ENCODE measurements around the gene CDC42EP3. TPM values are rescaled to one million over a fixed set of nuclear protein-coding genes. Genes with fewer than 3 reads are reported as not detected.

The CDC42EP3 gene
- total RNA-seq, 1 donor, result 136 TPM

- Histone ChIP-seq H3K9me3 (ENCODE audit: low read depth, low read length) (no peaks in the 10 kb centered on the region), H3K4me2 (ENCODE audit: insufficient read depth, low read length) (no peak overlapping the region), H4K20me1 (ENCODE audit: insufficient read depth, low read length) (no peaks in the 10 kb centered on the region), H3K27ac (ENCODE audit: low read depth, low read length) (peak overlapping the region; percentile 16), H3K79me2 (ENCODE audit: insufficient read depth, low read length) (no peaks in the 10 kb centered on the region), H3K4me3 (ENCODE audit: insufficient read depth, low read length) (no peak overlapping the region), H3K4me1 (ENCODE audit: insufficient read depth, low read length) (peaks cover 13% of the 10 kb centered on the region), H2AFZ (ENCODE audit: low read length) (peak overlapping the region; percentile 56), H3K36me3 (ENCODE audit: insufficient read depth, low read length) (no peaks in the 10 kb centered on the region), H3K27me3 (ENCODE audit: insufficient read depth, low read length) (no peaks in the 10 kb centered on the region)
- TF ChIP-seq, protein P1, sequence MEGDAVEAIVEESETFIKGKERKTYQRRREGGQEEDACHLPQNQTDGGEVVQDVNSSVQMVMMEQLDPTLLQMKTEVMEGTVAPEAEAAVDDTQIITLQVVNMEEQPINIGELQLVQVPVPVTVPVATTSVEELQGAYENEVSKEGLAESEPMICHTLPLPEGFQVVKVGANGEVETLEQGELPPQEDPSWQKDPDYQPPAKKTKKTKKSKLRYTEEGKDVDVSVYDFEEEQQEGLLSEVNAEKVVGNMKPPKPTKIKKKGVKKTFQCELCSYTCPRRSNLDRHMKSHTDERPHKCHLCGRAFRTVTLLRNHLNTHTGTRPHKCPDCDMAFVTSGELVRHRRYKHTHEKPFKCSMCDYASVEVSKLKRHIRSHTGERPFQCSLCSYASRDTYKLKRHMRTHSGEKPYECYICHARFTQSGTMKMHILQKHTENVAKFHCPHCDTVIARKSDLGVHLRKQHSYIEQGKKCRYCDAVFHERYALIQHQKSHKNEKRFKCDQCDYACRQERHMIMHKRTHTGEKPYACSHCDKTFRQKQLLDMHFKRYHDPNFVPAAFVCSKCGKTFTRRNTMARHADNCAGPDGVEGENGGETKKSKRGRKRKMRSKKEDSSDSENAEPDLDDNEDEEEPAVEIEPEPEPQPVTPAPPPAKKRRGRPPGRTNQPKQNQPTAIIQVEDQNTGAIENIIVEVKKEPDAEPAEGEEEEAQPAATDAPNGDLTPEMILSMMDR (IDR thresholded peaks at IDR 0.05; ENCODE audit: extremely low read depth, low read depth, low read length), result no peak
- DNase-seq (ENCODE audit: insufficient read length, low spot score, missing footprints), result no peak
These were observed 33.7 kb upstream of the CDC42EP3 start for GRCh38 chr2:37705191-37705590.

DNA sequence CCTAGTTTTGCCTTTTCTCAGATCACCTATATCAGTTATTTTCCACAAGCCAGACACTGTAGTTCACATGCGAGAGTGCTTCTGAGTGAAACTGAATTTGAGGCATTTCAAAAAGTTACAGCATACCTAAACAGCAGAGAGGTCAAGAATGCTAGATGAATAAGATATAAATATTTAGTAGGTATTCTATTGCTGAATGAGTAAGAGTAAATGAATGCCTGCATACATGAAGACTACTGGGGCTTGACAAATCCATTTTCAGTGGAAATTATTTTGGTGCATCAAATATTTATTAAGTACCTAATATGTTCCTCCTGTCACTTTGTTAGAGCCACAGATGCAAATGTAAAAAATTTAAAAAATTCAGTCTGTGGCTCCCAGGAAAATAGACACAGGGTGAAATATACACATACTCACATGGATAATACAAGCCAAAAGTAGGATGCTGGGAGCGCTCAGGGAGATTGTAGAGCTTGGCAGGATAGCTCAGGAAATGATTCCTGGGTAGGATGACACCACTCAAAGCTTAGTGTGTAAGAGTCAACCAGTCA, 27.6 kb upstream of the CDC42EP3 start:
- H3K27me3 ChIP-seq (ENCODE audit: insufficient read depth, low read length), result no peaks in the 10 kb centered on the region
- DNase-seq (ENCODE audit: insufficient read length, low spot score, missing footprints), result no peak
- TF ChIP-seq, protein P1 (IDR thresholded peaks at IDR 0.05; ENCODE audit: extremely low read depth, low read depth, low read length), result no peak
- H2AFZ ChIP-seq (ENCODE audit: low read length), result no peak overlapping the region
- H3K4me2 ChIP-seq (ENCODE audit: insufficient read depth, low read length), result no peak overlapping the region
- no peaks in the 10 kb centered on the region for H4K20me1 ChIP-seq (ENCODE audit: insufficient read depth, low read length)
- peak overlapping the region; percentile 5 for H3K27ac ChIP-seq (ENCODE audit: low read depth, low read length)
- H3K4me3 ChIP-seq (ENCODE audit: insufficient read depth, low read length), result no peak overlapping the region
- H3K36me3 ChIP-seq (ENCODE audit: insufficient read depth, low read length), result no peaks in the 10 kb centered on the region
- H3K4me1 ChIP-seq (ENCODE audit: insufficient read depth, low read length), result peaks cover 13% of the 10 kb centered on the region
- no peaks in the 10 kb centered on the region for H3K9me3 ChIP-seq (ENCODE audit: low read depth, low read length)
- no peaks in the 10 kb centered on the region for H3K79me2 ChIP-seq (ENCODE audit: insufficient read depth, low read length)

GRCh38 chr2:37695336-37695735, 23.9 kb upstream of the CDC42EP3 start:
- H2AFZ ChIP-seq (ENCODE audit: low read length), result no peak overlapping the region
- DNase-seq (ENCODE audit: insufficient read length, low spot score, missing footprints), result no peak
- H3K36me3 ChIP-seq (ENCODE audit: insufficient read depth, low read length), result no peaks in the 10 kb centered on the region
- no peak overlapping the region for H3K4me2 ChIP-seq (ENCODE audit: insufficient read depth, low read length)
- TF ChIP-seq, protein P1 (IDR thresholded peaks at IDR 0.05; ENCODE audit: extremely low read depth, low read depth, low read length), result no peak
- H3K79me2 ChIP-seq (ENCODE audit: insufficient read depth, low read length), result no peaks in the 10 kb centered on the region
- H3K4me3 ChIP-seq (ENCODE audit: insufficient read depth, low read length), result no peak overlapping the region
- peaks cover 13% of the 10 kb centered on the region for H3K4me1 ChIP-seq (ENCODE audit: insufficient read depth, low read length)
- no peaks in the 10 kb centered on the region for H3K9me3 ChIP-seq (ENCODE audit: low read depth, low read length)
- no peak overlapping the region for H3K27ac ChIP-seq (ENCODE audit: low read depth, low read length)
- H4K20me1 ChIP-seq (ENCODE audit: insufficient read depth, low read length), result no peaks in the 10 kb centered on the region
- H3K27me3 ChIP-seq (ENCODE audit: insufficient read depth, low read length), result no peaks in the 10 kb centered on the region

DNA sequence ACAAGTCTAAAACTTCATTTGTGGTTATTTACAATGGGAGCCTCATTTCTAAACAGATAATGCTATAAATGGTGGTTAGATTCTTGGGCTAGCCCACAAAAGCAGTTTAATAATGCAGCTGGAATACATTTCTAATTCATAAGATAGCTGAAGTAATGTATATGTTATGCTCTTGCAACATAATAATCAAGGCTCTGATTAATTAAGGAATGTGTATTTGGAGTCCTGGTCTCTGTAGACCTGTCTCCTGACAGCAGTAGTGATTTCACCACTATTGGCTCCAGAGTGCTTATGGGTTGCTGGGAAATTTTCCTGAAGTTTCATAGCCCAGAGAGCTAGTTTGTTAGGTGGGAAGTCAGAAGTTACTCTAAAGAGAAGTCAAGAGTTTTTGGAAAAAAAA, 21.3 kb upstream of the CDC42EP3 start:
- no peak overlapping the region for H3K4me2 ChIP-seq (ENCODE audit: insufficient read depth, low read length)
- H3K27ac ChIP-seq (ENCODE audit: low read depth, low read length), result no peak overlapping the region
- H3K9me3 ChIP-seq (ENCODE audit: low read depth, low read length), result no peaks in the 10 kb centered on the region
- no peaks in the 10 kb centered on the region for H4K20me1 ChIP-seq (ENCODE audit: insufficient read depth, low read length)
- no peaks in the 10 kb centered on the region for H3K36me3 ChIP-seq (ENCODE audit: insufficient read depth, low read length)
- TF ChIP-seq, protein P1 (IDR thresholded peaks at IDR 0.05; ENCODE audit: extremely low read depth, low read depth, low read length), result no peak
- DNase-seq (ENCODE audit: insufficient read length, low spot score, missing footprints), result no peak
- H3K79me2 ChIP-seq (ENCODE audit: insufficient read depth, low read length), result no peaks in the 10 kb centered on the region
- H2AFZ ChIP-seq (ENCODE audit: low read length), result no peak overlapping the region
- H3K4me1 ChIP-seq (ENCODE audit: insufficient read depth, low read length), result peaks cover 17% of the 10 kb centered on the region
- H3K27me3 ChIP-seq (ENCODE audit: insufficient read depth, low read length), result no peaks in the 10 kb centered on the region
- H3K4me3 ChIP-seq (ENCODE audit: insufficient read depth, low read length), result no peak overlapping the region

Measured in osteoblast (primary cell).